GM19468 (cell line): Measurements from ENCODE around the gene GATAD2A.
"Not testable (repeated sequence)": the region's sequence is repeated elsewhere in the genome, so short reads cannot be mapped to it uniquely, and the experiment has no call there.

Source experiments
- ATAC-seq: cut with Tn5 transposase; IDR thresholded peaks from one replicate; pipeline ENCODE4 v1.9.1; 2021; ENCODE audit warnings: mild to moderate bottlenecking, moderate library complexity, moderate number of reproducible peaks; ENCODE audit not compliant: unreplicated experiment; ENCODE audit errors: extremely low read depth

Gene GATAD2A

DNA sequence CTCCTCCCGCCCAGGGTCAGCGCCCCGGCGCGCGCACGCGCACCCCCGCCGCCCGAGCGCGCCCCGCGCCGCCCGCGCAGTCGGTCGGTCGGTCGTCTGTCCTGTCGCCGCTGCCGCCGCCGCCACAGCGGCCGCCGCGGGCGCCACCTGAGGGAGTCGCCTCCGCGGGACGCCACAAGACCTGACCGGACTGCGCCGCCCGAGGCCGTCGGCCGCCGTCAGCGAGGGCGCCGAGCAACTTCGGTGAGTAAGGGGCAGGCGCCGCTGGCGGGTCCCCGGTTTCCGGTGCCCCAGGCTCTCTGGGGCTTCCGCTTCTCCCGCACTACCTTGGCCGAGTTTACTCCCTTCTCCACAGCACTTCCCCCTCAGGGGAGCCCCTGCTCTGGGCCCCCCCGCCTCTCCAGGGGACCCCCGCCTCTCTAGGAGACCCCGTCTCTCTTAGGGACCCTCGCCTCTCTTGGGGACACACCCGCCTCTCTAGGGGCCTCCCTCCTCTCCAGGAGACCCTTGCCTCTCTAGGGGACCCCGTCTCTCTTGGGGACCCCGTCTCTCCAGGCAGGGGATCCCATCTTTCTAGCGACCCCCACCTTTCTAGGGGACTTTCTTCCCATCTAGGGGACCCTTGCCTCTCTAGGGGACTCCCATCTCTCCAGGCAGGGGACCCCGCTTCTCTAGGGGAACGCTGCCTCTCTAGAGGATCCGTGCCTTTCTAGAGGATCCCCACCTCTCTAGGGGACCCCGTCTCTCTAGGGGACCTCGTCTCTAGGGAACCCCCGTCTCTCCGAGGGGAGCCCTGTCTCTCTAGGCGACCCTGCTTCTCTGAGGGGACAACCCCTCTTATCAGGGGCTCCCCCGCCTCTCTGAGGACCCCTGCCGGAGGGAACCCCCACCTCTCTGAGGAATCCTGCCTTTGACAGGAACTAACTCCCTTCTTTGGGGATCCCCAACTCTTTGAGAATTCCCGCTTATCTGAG is 19.3 kb upstream of the GATAD2A start:
- peak; percentile 10 for ATAC-seq

DNA sequence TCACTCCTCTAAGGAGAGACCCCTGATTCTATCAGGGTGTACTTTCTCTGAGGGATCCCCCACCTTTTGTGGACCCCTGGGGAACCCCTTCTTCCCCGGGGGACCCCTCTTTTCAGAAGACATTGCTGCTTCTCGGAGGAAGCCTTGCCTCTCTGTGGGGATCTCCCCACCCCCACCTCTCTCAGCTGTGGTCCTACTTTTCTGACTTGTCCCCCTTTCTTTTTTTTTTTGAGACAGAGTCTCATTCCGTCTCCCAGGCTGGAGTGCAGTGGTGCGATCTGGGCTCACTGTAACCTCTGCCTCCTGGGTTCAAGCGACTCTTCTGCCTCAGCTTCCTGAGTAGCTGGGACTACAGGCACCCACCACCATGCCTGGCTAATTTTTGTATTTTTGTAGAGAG is 18.4 kb upstream of the GATAD2A start:
- no peak for ATAC-seq

DNA sequence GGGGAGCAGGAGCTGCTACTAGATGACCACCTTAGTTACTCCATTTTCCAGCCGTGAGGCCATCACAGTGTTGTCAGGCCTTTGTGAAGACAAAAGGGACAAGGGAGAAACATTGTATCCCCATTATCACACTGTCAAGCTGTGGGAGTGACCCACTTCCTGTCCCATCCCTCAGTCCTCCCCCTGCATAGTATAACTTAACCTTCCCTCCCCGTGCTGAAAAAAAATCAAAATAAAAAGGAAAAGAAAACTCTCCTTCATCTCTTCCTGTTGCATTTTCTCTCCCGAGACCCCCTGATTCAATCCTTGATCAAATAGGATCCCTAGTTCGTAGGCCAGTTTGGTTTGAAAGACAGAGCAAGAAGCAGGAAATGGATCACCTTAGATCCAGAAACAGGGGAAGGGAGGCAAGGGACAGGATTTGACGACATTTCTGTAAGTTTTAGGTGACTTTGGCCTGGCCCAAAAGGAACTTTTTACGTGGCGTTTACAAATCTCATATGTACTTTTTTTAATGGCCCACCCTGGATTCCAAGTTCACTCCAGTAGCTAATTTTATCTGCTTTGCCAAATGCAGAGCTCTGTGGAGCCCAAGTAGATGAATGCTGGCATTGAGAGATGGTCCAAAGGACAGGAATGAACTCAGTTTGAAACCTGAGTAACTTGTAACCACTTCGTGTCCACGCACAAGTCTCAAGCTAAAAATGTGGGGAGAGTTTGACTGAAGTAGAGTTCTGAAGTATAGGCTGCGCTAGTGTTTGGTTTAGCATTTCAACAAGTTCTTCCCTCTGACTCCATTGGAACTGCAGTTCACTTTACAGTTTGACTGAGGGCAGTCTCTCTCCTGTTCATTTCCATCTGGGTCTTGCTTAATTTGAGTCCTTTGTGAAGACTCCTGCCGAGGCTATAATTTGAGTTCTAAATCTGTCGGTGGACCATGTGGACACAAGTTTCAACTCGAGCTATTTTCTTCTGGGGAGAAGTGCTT is 16.6 kb upstream of the GATAD2A start:
- ATAC-seq: no peak

DNA sequence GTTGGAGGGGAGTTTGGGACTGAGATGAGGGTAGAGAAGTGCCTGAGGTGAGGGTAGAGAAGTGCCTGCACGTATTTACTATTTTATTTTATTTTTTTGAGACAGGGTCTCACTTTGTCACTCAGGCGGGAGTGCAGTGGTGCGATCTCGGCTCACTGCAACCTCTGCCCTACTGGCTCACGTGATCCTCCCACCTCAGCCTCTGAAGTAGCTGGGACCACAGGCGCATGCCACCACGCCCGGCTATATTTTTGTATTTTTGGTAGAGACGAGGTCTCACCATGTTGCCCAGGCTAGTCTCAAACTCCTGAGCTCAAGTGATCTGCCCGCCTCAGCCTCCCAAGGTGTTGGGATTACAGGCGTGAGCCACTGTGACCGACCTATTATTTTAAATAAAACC is 15.8 kb upstream of the GATAD2A start:
- ATAC-seq: not testable (repeated sequence)

DNA sequence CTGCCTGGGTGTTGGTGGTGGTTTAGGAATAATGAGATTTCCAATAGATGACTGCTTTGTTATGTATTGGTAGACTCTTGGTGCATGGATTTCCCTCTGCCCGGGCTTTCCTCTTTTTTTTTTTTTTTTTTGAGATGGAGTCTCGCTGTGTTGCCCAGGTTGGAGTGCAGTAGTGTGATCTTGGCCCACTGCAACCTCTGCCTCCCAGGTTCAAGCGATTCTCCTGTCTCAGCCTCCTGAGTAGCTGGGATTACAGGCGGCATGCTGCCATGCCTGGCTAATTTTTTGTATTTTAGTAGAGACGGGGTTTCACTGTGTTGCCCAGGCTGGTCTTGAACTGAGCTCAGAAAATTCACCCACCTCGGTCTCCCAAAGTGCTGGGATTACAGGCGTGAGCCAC is 11.1 kb upstream of the GATAD2A start:
- ATAC-seq: not testable (repeated sequence)

DNA sequence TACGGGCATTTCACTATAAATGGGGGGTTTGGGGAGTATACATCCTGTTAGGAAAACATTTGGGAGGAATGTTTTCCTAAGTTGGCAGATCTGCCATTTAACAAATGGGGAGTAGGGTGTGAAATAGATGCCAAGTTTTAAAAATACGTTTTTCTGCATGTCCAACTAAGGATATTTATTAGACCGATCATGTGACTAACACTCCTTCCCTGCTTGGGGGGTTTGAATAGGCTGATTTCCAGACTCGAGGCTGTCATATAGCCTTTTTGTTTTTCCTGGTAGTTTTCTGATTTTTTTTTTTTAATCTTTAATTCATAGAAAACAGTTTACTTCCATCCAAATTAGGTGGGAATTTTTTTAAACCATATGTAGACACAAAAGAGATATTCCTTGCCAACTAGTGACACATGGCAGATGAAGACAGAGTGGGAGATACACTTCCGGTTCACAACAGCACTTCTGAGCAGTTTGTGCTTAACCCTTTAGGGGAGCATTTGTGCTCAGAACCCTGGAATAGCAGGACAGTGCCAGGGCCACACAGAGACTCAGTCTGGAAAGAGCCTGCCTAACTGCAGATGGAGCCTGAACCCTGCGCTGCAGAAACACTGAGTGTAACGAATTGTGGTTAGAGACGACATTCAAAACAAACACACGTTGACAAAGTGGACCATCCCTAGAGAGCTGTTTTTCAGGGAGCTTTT is 5.6 kb upstream of the GATAD2A start:
- ATAC-seq: no peak

DNA sequence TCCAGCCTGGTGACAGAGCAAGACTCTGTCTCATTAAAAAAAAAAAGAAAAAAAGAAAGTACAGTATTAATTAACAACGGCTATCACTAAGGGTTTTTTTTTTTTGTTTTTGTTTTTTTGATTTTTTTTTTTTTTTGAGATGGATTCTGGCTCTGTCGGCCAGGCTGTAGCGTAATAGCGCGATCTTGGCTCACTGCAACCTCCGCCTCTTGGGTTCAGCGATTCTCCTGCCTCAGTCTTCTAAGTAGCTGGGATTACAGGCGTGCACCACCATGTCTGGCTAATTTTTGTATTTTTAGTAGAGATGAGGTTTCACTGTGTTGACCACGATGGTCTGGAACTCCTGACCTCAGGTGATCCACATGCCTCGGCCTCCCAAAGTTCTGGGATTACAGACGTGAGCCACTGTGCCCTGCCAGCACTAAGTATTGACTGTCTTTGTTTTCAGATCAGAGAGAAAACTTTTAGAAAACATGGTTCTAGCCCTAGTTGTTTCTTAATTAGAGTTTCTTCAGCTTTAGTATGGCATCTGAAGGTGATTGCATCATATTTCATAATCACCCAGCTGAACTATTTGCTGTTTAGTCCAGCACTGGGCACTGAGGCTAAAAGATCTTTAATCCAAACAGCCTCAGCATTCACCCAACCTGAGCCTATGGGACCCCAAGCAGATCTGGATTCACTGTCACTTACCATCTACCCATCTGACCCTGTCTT is 2.7 kb upstream of the GATAD2A start:
- no peak for ATAC-seq

DNA sequence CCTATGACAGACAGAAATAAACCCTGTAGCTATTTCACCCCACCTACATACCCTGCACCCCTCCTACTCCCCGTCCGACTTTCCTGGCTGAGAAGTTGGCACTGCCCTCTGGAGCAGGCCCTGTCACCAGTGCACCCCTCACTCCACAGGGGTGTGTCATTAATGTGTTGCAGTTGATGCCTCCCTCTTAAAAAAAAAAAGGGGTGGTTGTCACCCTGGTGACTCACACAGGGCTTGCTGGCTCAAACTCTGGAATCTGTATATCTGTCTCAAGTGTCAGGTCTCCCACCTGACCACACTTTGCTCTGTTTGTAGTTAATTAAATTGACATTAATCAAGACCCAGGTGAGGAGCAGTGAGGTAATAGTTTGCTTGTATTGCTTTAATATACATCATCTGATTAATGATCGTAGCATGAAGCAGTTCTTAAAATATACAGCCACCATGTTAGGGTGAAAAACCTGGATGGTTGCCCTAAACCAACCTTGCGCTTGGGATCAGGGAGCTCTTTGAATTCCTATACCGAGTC is 2.0 kb upstream of the GATAD2A start:
- ATAC-seq: no peak

DNA sequence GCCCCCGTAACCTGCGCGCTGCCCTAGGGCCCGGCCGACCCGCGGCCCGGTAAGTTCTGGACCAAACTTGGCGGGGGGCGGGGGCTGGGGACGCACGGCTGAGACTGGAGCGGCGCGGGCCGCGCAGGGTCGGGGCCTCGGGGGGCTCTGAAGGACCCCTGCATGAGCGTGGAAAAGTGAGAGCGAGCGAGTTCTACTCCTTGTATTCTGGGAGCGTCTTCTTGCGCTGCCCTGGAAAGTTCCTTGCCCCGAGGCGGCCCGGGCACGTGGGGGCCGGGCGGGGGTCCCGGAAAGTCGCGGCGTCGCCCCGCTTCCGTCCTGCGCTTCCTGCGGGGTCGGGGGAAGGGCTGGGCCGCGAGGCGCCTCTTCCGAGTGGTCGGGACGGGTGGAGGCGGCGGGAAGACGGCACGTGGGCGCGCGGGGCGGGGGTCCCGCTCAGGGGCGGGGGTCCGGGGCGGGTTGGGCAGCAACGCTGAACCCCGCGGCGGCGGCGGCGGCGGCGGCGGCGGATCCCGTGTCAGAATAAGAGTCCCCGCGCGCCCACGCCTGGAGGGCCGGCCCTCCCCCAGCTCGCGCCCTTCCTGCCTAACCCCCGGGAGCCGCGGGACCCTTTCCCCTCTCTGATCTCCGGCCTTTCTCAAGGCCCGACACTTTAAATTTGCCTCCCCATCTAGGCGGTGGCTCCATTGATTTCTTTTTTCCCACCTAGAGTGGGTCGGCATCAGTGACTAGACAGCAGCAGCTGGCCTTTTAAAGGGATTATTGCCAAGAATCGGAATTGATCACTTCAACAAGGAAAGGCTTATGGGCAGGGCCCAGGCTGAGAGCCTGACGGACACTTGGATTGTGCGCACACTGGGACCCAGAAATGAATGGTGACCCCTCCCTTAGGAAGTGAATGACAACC is 749 bp downstream of the GATAD2A start:
- no peak for ATAC-seq

DNA sequence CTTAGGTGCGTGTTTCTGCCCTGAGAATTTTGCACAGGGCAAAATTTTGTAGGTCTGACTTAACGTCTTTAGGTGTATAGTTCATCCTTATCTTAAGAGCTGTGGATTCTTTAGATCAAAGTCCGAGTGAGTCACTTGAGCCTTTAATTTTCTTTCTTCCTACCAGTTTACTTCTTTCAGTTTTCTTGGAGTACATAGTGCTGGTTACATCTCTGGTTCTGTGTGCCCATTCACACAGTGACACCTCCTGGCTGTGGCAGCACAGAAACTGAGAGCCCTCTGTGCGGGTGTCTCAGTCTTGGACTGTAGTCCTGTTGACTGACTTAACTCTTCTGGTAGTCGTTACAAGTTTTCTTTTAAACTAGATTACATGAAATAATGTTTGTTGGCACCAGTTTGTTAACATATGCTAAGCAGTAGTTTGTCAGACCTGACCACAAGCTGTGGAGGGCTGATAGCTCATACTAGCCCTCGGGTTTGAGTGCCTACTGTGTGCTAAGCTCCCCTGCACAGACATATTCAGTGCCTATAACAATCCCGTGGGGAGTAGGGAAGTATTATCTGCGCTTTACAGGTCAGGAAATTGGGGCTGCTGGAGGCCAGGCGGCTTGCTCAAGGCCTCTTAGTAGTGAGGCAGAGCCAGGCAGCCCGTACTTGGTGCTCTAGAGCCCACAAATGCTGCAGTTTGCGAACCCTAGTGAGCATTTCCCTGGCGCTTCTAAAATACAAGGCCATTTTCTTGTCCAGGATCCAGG is 1.6 kb downstream of the GATAD2A start:
- ATAC-seq: no peak

DNA sequence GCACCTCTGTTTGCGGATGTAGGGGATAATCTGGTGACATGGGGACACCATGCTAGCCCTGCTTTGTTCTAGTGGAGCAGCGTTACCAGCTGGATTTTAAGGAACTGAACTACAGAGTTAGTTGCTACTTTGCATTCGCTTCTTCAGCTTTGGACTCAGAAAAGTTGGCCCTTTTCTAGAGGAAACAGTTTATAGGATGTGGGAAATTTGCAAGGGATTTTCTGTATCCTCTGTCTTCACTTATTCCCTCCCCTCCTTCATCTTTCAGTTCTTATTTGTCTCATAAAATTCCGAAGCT is 2.1 kb downstream of the GATAD2A start:
- no peak for ATAC-seq

DNA sequence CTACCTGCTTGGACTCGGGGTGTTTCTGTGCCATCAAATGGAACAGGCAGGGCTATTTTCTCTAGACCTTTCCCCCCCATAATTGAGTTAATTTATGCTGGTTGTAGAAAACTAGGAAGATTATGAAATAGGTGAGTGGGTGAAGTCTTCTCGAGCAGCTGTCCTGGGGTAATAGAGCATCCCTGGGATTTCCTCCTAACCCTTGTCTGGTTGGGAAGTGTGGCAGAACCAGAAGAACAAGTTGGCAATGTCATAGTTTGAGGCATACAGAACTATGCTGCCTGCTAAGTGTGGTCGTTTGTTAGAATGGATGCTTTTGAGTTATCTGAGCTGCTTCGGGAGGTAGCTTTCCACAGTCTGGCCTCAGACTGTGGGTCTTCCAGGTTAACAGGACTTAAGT is 3.7 kb downstream of the GATAD2A start:
- ATAC-seq: no peak

DNA sequence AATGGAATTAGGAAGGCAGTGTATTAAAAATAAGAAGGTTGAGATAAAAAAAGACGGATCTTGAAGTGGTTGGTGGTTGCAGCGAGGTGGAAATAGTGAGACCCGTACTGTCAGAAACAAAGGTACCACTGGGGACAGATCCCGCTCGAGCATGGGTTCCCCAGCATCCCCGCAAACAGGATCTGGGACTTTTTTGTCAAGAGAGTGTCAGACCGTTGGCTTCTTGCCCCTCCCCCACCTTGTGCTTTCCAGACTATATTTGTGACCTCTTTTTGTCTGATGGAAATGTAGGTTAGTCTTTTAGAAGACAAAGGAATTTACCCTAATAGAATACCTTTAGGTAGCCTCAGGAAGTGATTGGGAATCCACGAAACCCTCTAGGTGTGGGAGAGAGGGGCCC is 4.2 kb downstream of the GATAD2A start:
- ATAC-seq: no peak

DNA sequence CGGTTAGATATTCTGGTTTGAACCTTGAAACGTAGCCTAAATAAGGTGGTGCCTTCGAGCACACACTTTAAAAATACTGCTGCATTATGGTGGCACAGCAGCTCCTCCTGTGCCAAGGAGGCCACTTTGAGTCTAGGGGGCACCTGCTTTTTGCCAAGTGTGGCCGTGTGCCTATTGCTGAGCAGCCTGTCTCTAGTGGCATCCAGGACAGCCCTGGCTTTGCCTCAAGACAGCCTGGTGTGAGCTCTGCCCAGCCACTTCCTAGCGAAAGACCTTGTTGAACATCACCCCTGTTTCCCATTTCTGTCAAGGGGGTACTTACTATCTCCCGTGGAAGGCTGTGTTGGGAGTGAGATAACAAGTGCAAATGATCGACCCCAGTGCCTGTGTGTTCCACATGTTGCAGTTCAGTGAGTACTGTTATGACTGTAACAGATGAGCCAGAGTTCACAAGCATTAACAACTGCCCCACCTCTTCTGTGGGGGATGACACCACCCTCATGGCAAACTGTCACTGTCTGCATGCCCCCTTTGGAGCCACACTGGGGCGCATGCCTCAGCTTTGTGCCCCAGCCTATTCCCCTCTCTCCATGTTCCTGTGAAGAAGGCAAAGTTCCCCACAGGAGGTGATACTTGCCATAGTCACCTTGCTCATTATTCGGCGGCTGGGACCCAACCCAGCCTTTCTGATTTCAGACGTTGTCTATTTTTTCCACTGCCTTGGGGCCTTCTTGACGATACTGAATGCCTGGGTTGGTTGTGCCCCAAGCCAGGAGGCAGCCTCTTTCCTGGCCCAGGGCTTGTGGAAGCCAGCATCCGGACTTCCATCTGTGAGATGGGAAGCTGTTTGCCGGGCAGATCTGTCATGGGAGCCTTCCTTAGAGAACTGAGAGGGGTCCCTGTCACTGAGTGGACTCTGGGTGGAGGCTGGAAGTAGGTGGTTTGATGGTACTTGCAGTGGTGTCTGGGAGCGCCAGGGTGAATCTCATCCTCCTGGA is 5.4 kb downstream of the GATAD2A start:
- ATAC-seq: no peak

DNA sequence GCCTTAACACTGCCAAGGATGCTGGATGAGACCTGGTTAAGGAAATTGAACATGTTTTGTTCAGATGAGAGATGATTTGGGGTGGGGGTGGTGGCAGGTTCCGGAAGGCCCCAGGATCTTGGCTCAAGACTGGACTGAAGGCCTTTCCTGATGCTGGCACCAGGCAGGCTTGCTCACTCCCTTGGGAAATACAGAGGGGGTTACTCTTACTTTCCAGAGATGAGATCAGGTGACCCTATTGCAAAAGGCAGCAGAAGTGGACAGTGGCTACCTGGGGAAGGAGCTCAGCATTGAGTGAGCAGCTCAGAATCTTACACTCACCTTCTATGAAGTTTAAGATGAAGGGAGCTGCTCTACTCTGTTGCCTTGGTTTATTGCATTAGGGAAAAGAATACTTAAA is 10.8 kb downstream of the GATAD2A start:
- ATAC-seq: no peak

DNA sequence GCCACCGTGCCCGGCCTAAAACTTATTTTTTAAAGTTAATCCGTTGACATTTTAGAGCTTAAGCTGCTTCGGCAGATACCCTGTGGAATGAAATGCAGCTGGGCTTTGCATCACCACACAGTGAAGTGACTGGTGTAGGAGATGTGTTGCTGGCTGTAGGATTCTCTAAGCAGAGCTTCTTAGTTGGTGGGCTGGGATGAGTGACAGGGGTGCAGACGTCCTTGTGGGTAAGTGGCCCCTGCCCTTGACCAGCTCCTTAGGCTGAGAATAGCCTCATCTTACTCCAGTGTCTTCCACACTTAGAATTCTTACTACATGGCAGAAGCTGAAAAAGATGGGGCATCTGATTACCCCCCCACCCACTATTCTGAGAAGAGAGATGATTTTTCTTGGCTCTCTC is 11.6 kb downstream of the GATAD2A start:
- no peak for ATAC-seq
